DOHH2 (cell line): ENCODE results near the gene BMP8A.

Source experiments
- CTCF ChIP-seq: fragments of 200-600 bp; sonication (generic); IDR thresholded peaks from one replicate; pipeline ENCODE4 v1.5.1; 2014; ENCODE audit warnings: antibody characterized with exemption, mild to moderate bottlenecking, low read depth, low read length; ENCODE audit not compliant: poor library complexity, severe bottlenecking
- EZH2phosphoT487 ChIP-seq: fragments of 200-600 bp; sonication (generic); IDR thresholded peaks from 2 replicates; pipeline ENCODE4 v1.6.1; 2017; ENCODE audit warnings: borderline replicate concordance, mild to moderate bottlenecking, antibody characterized with exemption, low read length, moderate library complexity, mixed read lengths

- TF ChIP-seq EZH2phosphoT487, result no peak
- TF ChIP-seq CTCF, result no peak
Observed at GRCh38 chr1:39568208-39568607, 76.8 kb downstream of the BMP8A start.
